K562 (cell line): ENCODE data around the gene BCL2L1. TPM values are rescaled to one million over a fixed set of nuclear protein-coding genes. Genes with fewer than 3 reads are reported as not detected.

Experiments
- CCAR2 ChIP-seq: fragments of 200-400 bp; formaldehyde crosslinking; IDR thresholded peaks from 2 replicates; pipeline ENCODE4 v1.6.1; 2017; ENCODE audit warnings: mild to moderate bottlenecking, low read depth, low read length
- DEAF1 ChIP-seq: fragments of 450-650 bp; formaldehyde crosslinking; IDR thresholded peaks from 2 replicates; pipeline ENCODE4 v1.4.0; 2020; ENCODE audit warnings: mild to moderate bottlenecking, moderate library complexity
- ELK1 ChIP-seq: sonication (generic); formaldehyde crosslinking; IDR thresholded peaks from 2 replicates; pipeline ENCODE4 v1.8.1; 2022; ENCODE audit warnings: missing genetic modification reagents
- ETV1 ChIP-seq: fragments of 450-650 bp; conservative IDR thresholded peaks from 2 replicates; pipeline ENCODE4 v1.6.1; 2016; ENCODE audit warnings: missing genetic modification characterization, control low read depth, low read depth, missing compliant biosample characterization
- GATAD2A ChIP-seq: fragments of 450-650 bp; IDR thresholded peaks from 2 replicates; pipeline ENCODE4 v1.6.1; 2017
- NUFIP1 ChIP-seq: fragments of 450-650 bp; IDR thresholded peaks from 2 replicates; pipeline ENCODE4 v1.6.1; 2018; ENCODE audit not compliant: partially characterized antibody
- RCOR1 ChIP-seq, 2 experiments: IDR thresholded peaks; 2 replicates each; pipeline ENCODE4 v1.6.1; 2012; ENCODE audit warnings: low read depth in 2 of 2, low read length in 2 of 2, borderline replicate concordance in 1 of 2, improper control_type of control experiment in 1 of 2
- UBTF ChIP-seq, 2 experiments: IDR thresholded peaks; 2 replicates each; pipeline ENCODE4 v1.6.1; 2012; ENCODE audit warnings: improper control_type of control experiment in 2 of 2, low read depth in 2 of 2, low read length in 2 of 2, borderline replicate concordance in 1 of 2
- YY1 ChIP-seq, 3 experiments: IDR thresholded peaks; 2 replicates each; pipeline ENCODE4 v1.6.1; 2011; ENCODE audit warnings: low read length in 2 of 3, mild to moderate bottlenecking in 2 of 3, moderate library complexity in 2 of 3, borderline replicate concordance in 1 of 3, control low read depth in 1 of 3, low read depth in 1 of 3; ENCODE audit not compliant: insufficient read depth in 3 of 3, insufficient replicate concordance in 2 of 3, control insufficient read depth in 1 of 3, insufficient read length in 1 of 3; ENCODE audit errors: extremely low read depth in 1 of 3
- ZNF644 ChIP-seq: fragments of 200-800 bp; sonication (Bioruptor generic); IDR thresholded peaks from 2 replicates; pipeline ENCODE4 v1.6.1; 2016; ENCODE audit warnings: low read depth, missing genetic modification characterization, missing compliant biosample characterization
- polyA plus RNA-seq, 8 experiments: library from polyadenylated mRNA; depleted of rRNA in 4 of 8; stranded (reverse) in 5 of 8; unstranded in 3 of 8; fragments of >200 nt; fragmentation: Nextera tagmentation in 2 of 8; fragmentation: Illumina TruSeq in 1 of 8; extraction: Ambion mirVana in 2 of 8; extraction: Trizol in 1 of 8; gene quantifications; 2 replicates each; pipeline versions ENCODE4 v1.2.1 to v1.2.3, GENCODE V29; 2011 to 2014; ENCODE audit warnings: inconsistent platforms in 1 of 8, missing spikeins in 1 of 8
- total RNA-seq, 7 experiments: library from RNA; depleted of rRNA in 6 of 7; stranded (reverse); fragments of >200 nt in 6 of 7; fragmentation: Illumina TruSeq in 2 of 7; extraction: Trizol in 2 of 7; gene quantifications; 2 replicates each; pipeline versions ENCODE4 v1.2.1 to v1.2.3, GENCODE V29; 2011 to 2021; ENCODE audit warnings: low replicate concordance in 1 of 7

BCL2L1 gene
- total and polyA plus RNA-seq, 9 of the 15 experiments (the other 6 are each of a cell fraction or from before 2014, with no cell fraction given), result 3.3 to 182 (median 120) TPM

- TF ChIP-seq YY1 (IDR thresholded peaks at IDR 0.05; ENCODE audit: borderline replicate concordance in 1 of 3, control insufficient read depth in 1 of 3, extremely low read depth in 1 of 3, insufficient read depth in 3 of 3, insufficient read length in 1 of 3, insufficient replicate concordance in 2 of 3, low read depth in 1 of 3, low read length in 2 of 3) (no peak), GATAD2A (peak; percentile 63; the same call in 1 of the 2 replicates), NUFIP1 (peak; percentile 10), RCOR1 (IDR thresholded peaks at IDR 0.05; ENCODE audit: borderline replicate concordance in 1 of 2, low read depth in 2 of 2, low read length in 2 of 2) (peak in 1 of 2 experiments; percentile 31; a peak in 1 of 4 replicates), ELK1 (CRISPR knock-in tag) (no peak), ZNF644 (tag) (0 out of 2 replicates have a peak, but pooled peaks have one; percentile 22), CCAR2 (0 out of 2 replicates have a peak, but pooled peaks have one; percentile 25), ETV1 (tag) (0 out of 2 replicates have a peak, but pooled peaks have one; percentile 12), UBTF (IDR thresholded peaks at IDR 0.05; ENCODE audit: borderline replicate concordance in 1 of 2, low read depth in 2 of 2, low read length in 2 of 2) (no peak), DEAF1 (0 out of 2 replicates have a peak, but pooled peaks have one; percentile 5)
Measured at GRCh38 chr20:31662372-31662854, 60.3 kb downstream of the BCL2L1 start (continued).
